Mesendoderm (in vitro differentiated cells): Measurements from ENCODE around the gene ZDHHC11B.
"Not testable (repeated sequence)": the region's sequence is repeated elsewhere in the genome, so short reads cannot be mapped to it uniquely, and the experiment has no call there.

Experiments
- DNase-seq: peaks from one replicate; pipeline ENCODE4 v3.0.0; 2013
- H2AK5ac ChIP-seq: 2 replicates; pipeline ENCODE4 v1.6.1; 2013; ENCODE audit warnings: low read length, inconsistent platforms
- H2BK120ac ChIP-seq: 2 replicates; pipeline ENCODE4 v1.6.1; 2013; ENCODE audit warnings: low read depth, mild to moderate bottlenecking, low read length, moderate library complexity, mixed read lengths
- H2BK15ac ChIP-seq: replicated peaks from 2 replicates; pipeline ENCODE4 v1.6.1; 2013; ENCODE audit warnings: low read depth, mild to moderate bottlenecking, moderate library complexity
- H2BK5ac ChIP-seq: 2 replicates; pipeline ENCODE4 v1.6.1; 2013; ENCODE audit warnings: low read length, inconsistent platforms
- H3K18ac ChIP-seq: 2 replicates; pipeline ENCODE4 v1.6.1; 2013; ENCODE audit warnings: mild to moderate bottlenecking, low read length, mixed read lengths
- H3K23ac ChIP-seq: one replicate; pipeline ENCODE4 v1.6.1; 2013; ENCODE audit warnings: low read length
- H3K27ac ChIP-seq: 2 replicates; pipeline ENCODE4 v1.5.1; 2013; ENCODE audit warnings: low read depth, mild to moderate bottlenecking, inconsistent platforms, low read length, moderate library complexity
- H3K27me3 ChIP-seq: 2 replicates; pipeline ENCODE4 v1.6.1; 2013; ENCODE audit warnings: low read length, control low read depth, mild to moderate bottlenecking, inconsistent platforms; ENCODE audit not compliant: insufficient read depth, poor library complexity
- H3K36me3 ChIP-seq: 2 replicates; pipeline ENCODE4 v1.6.1; 2013; ENCODE audit warnings: low read length, inconsistent platforms; ENCODE audit not compliant: control insufficient read depth, insufficient read depth
- H3K4ac ChIP-seq: one replicate; pipeline ENCODE4 v1.6.1; 2013; ENCODE audit warnings: low read depth, mild to moderate bottlenecking, low read length, moderate library complexity
- H3K4me1 ChIP-seq: 2 replicates; pipeline ENCODE4 v1.6.1; 2013; ENCODE audit warnings: low read depth, low read length, inconsistent platforms; ENCODE audit not compliant: control insufficient read depth
- H3K4me2 ChIP-seq: 2 replicates; pipeline ENCODE4 v1.6.1; 2013; ENCODE audit warnings: low read length
- H3K4me3 ChIP-seq: 2 replicates; pipeline ENCODE4 v1.5.1; 2013; ENCODE audit warnings: mild to moderate bottlenecking, low read length
- H3K56ac ChIP-seq: one replicate; pipeline ENCODE4 v1.6.1; 2013; ENCODE audit warnings: low read length
- H3K79me1 ChIP-seq: 2 replicates; pipeline ENCODE4 v1.6.1; 2013; ENCODE audit warnings: low read length, inconsistent platforms
- H3K79me2 ChIP-seq: 2 replicates; pipeline ENCODE4 v1.6.1; 2013; ENCODE audit warnings: mild to moderate bottlenecking, low read length; ENCODE audit not compliant: control insufficient read depth, insufficient read depth
- H3K9ac ChIP-seq: 2 replicates; pipeline ENCODE4 v1.6.1; 2013; ENCODE audit warnings: low read length, inconsistent platforms
- H4K5ac ChIP-seq: one replicate; pipeline ENCODE4 v1.6.1; 2013; ENCODE audit warnings: low read length
- H4K8ac ChIP-seq: one replicate; pipeline ENCODE4 v1.6.1; 2013; ENCODE audit warnings: low read depth, mild to moderate bottlenecking, control low read depth, low read length, moderate library complexity
- WGBS: extraction: QIAGEN DNeasy Blood & Tissue Kit; methylation state at CpG from one replicate; pipeline ENCODE4 v1.1.7; 2013; ENCODE audit warnings: low lambda C conversion rate, missing lambda C conversion rate; ENCODE audit not compliant: insufficient coverage; ENCODE audit errors: extremely low coverage; 5-methylcytosine and 5-hydroxymethylcytosine counted together

Gene ZDHHC11B

DNA sequence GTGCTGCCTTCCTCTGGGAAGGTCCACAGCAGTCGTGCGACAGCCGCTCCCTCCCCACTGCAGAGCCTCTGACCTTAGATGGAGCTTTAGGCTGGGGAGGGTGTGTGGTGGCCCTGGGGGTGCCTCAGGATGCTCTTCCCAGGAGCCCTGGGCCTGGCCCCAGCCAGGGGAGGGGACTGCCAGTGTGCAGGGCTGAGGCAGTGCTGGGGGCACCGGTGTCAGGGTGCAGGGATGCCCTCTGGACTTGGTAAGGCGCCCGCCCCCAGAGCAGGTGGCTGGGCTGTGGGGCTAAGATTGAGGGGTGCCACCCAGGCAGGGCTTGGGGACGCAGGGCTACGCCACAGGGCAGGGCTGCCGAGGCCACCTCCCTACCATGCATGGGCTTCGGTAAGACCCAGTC, 13.9 kb downstream of the ZDHHC11B start:
- not testable (repeated sequence) for H3K27me3 ChIP-seq, H3K9ac ChIP-seq, H3K79me2 ChIP-seq, H4K8ac ChIP-seq, H3K56ac ChIP-seq, H4K5ac ChIP-seq, DNase-seq, H2BK5ac ChIP-seq, H3K4me1 ChIP-seq, H2BK15ac ChIP-seq, H3K4me2 ChIP-seq, H3K23ac ChIP-seq, H3K79me1 ChIP-seq, H2AK5ac ChIP-seq, H3K4me3 ChIP-seq, H3K4ac ChIP-seq, H3K36me3 ChIP-seq, H3K18ac ChIP-seq, H2BK120ac ChIP-seq, H3K27ac ChIP-seq
- WGBS, result no CpG with 5 or more reads among the region's 10 CpGs

DNA sequence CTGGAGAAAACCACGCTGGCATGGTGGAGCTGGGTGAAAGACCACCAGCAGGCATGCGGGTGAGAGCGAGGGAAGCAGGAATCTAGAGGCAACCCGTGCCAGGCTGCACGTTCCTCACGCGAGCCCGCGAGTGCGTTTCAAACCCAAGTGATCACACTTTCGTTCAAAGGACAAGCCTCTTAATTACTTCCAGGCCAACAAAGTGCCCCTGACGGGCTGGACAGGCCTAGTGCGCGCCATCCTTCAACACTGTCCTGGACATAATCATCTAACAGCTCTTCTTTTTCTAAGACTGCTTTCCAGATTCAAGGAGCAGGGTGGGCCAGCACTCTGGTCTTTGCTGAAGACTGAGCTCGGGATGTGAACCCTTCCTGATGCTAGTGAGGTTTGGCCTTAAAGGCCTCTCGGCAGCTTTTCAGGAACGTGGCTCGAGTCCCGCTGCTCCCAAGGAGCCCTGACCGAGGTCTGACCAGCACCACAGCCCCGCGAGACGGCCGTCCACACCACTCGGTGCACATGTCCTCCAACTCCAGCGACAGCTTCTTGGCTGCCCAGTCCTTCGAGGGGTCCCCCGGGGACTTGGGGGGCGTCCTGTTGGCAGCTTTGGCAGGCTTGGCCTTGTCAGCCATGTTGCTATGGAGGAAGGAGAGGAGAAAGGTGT, 14.9 kb downstream of the ZDHHC11B start:
- H4K8ac ChIP-seq, H3K27me3 ChIP-seq, H3K79me1 ChIP-seq, H3K27ac ChIP-seq, H3K56ac ChIP-seq, H4K5ac ChIP-seq, H2BK5ac ChIP-seq, H3K36me3 ChIP-seq, DNase-seq, H2BK120ac ChIP-seq, H3K18ac ChIP-seq, H3K23ac ChIP-seq, H3K79me2 ChIP-seq, H3K4me2 ChIP-seq, H2AK5ac ChIP-seq, H3K4me1 ChIP-seq, H2BK15ac ChIP-seq, H3K4ac ChIP-seq, H3K4me3 ChIP-seq, H3K9ac ChIP-seq: not testable (repeated sequence)
- no CpG with 5 or more reads among the region's 29 CpGs for WGBS

DNA sequence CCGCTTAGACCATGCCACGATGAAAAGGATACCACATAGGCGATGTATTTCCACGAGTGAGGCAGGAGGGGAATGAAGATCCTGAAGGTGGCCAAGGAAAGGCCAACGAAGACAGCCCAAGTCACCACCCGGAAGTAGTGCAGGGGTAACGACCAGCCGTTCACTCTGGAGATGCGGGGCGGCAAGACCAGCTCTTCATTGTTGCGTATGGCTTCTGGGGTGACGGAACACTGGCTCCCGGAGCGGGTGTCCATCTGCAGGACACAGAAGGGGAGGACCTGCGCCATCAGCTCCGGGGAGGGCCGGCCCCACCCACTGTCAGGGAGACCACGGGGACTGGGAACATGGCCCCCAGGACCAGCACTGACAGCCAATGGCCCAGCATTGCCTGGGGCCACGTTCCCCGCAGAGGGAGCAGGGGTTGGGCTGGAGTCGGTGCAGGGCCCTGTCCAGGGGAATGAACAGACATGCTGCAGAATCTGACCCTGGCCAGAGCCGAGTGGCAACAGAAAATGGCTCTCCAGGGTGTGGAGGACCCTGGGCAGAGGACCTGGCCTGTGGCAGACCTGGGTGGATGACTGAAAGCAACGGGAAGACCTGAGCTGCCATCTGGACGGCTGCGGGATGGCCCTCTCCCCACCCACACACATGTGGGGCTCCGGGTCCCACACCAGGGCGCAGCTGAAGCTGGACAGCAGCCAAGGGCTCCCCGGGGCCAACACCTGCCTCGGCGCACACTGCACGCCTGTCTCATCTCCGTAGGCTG, 17.7 kb downstream of the ZDHHC11B start:
- Histone ChIP-seq H3K27ac (no peak overlapping the region), H3K9ac (no peak overlapping the region), H3K79me1 (no peaks in the 10 kb centered on the region), H2BK120ac (no peak overlapping the region), H3K4me2 (no peak overlapping the region), H3K23ac (no peak overlapping the region), H3K4ac (no peak overlapping the region), H2AK5ac (no peak overlapping the region), H3K27me3 (no peaks in the 10 kb centered on the region), H3K79me2 (no peaks in the 10 kb centered on the region), H3K36me3 (no peaks in the 10 kb centered on the region), H3K4me3 (no peak overlapping the region), H4K5ac (no peak overlapping the region), H3K18ac (no peak overlapping the region), H4K8ac (no peak overlapping the region), H3K4me1 (no peaks in the 10 kb centered on the region), H2BK15ac (no peak overlapping the region), H3K56ac (no peak overlapping the region), H2BK5ac (no peak overlapping the region)
- DNase-seq, result no peak
- no CpG with 5 or more reads among the region's 32 CpGs for WGBS

DNA sequence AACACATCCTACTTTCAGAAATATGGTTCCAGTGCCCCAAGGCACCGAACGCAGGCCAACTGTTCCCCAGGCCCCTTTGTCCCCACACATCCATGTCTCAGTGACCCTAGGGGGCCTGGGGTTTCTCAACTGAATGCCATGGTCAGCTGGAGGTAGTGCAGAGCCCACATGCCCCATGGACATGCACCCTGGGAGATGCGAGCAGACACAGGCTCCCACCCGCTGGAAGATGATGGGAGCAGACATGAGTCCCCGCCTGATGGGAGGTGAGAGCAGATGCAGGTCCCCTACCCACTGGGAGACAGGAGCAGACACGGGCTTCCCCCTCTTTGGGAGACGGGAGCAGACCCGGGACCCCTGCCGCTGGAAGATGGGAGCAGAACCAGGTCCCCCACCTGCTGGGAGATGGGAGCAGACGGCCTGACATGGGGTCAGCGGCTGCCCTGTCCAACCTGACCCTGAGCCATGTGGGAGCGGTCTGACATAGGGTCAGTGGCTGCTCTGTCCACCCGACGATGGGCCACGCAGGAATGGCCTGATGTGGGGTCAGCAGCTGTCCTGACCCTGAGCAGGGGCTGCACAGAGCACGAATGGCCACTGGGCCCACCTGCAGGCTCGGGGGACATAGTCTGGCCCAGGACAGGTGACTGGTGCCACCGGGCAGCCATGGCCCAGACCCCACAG, 18.4 kb downstream of the ZDHHC11B start:
- Histone ChIP-seq H4K5ac (no peak overlapping the region), H3K4me2 (no peak overlapping the region), H2BK120ac (no peak overlapping the region), H4K8ac (no peak overlapping the region), H3K4me1 (no peaks in the 10 kb centered on the region), H2BK5ac (no peak overlapping the region), H3K36me3 (no peaks in the 10 kb centered on the region), H3K18ac (no peak overlapping the region), H3K27me3 (no peaks in the 10 kb centered on the region), H3K56ac (no peak overlapping the region), H3K23ac (no peak overlapping the region), H3K4me3 (no peak overlapping the region), H2BK15ac (no peak overlapping the region), H3K9ac (no peak overlapping the region), H3K4ac (no peak overlapping the region), H2AK5ac (no peak overlapping the region), H3K79me1 (no peaks in the 10 kb centered on the region), H3K27ac (no peak overlapping the region), H3K79me2 (no peaks in the 10 kb centered on the region)
- no peak for DNase-seq
- no CpG with 5 or more reads among the region's 18 CpGs for whole genome bisulfite sequencing

DNA sequence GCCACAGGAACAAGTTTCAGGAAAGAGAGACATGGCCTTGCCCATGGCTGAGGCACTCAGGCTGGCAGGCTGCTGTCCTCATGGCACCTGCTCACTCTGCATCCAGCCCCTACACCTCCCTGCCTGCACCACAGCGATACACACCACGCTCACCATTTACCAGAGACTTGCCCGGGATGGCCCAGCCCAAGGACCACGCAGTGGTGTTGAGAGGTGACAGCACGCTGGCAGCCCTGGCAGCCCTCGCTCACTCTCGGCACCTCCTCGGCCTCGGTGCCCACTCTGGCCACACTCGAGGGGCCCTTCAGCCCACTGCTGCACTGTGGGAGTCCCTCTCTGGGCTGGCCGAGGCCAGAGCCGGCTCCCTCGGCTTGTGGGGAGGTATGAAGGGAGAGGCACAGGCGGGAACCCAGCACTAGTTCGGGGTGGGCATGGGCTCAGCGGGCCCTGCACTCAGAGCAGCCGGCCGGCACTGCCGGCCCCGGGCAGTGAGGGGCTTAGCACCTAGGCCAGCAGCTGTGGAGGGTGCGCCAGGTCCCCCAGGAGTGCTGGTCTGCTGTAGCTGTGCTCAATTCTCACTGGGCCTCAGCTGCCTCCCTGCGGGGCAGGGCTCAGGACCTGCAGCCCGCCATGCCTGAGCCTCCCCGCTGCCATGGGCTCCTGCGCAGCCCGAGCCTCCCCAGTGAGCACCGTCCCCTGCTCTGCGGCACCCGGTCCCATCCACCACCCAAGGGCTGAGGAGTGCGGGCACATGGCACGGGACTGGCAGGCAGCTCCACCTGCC, 20.3 kb downstream of the ZDHHC11B start:
- Histone ChIP-seq H3K4me3 (no peak overlapping the region), H2BK5ac (no peak overlapping the region), H3K27me3 (no peaks in the 10 kb centered on the region), H3K56ac (no peak overlapping the region), H3K4ac (no peak overlapping the region), H2BK15ac (no peak overlapping the region), H3K9ac (no peak overlapping the region), H3K18ac (no peak overlapping the region), H3K4me2 (no peak overlapping the region), H3K27ac (no peak overlapping the region), H3K79me1 (no peaks in the 10 kb centered on the region), H3K79me2 (no peaks in the 10 kb centered on the region), H3K23ac (no peak overlapping the region), H3K4me1 (no peaks in the 10 kb centered on the region), H2AK5ac (no peak overlapping the region), H4K5ac (no peak overlapping the region), H4K8ac (no peak overlapping the region), H3K36me3 (no peaks in the 10 kb centered on the region), H2BK120ac (no peak overlapping the region)
- no peak for DNase-seq
- WGBS, result no CpG with 5 or more reads among the region's 31 CpGs
